Measurements from ENCODE around the gene PDCD10. TPM values are rescaled to one million over a fixed set of nuclear protein-coding genes. Genes with fewer than 3 reads are reported as not detected.
A peak's percentile ranks its signal among the peaks of the same experiment; 100 is the strongest.

The PDCD10 gene
- total RNA-seq, 1 donor from 2014 or later, result 82.9 TPM

GRCh38 chr3:167733961-167734497 lies 663 bp downstream of the PDCD10 start:
- peak; percentile 35 for DNase-seq

GRCh38 chr3:167732313-167733065 lies 2.2 kb downstream of the PDCD10 start:
- no peak for DNase-seq

GRCh38 chr3:167731393-167731792 lies 3.3 kb downstream of the PDCD10 start:
- DNase-seq, result no peak

- DNase-seq, result no peak
Observed at GRCh38 chr3:167729591-167729990, 5.1 kb downstream of the PDCD10 start.

- no peak for DNase-seq
Observed at GRCh38 chr3:167728632-167729323, 5.9 kb downstream of the PDCD10 start.

DNA sequence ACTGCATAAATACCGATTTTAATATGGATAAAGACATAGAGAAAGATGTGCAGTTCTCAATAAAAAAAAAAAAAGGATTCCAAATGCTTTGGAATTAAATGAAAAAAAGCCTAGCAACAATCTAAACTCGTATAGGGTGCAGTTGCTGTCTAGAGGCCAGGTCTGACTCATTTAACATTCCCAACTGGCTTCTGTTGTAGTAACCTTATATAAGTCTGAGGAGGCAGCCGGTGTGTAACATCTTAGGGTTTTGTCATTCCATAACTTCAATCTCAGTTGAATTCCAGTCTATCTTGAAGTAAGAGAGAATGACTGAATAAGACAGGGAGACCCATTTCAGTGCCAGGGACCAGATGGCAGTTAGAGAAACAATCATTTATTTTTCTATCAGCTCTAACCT lies 6.5 kb downstream of the PDCD10 start:
- no peak for DNase-seq

- DNase-seq, result no peak
Observed at GRCh38 chr3:167723872-167724271, 10.8 kb downstream of the PDCD10 start.

- no peak for DNase-seq
Observed at GRCh38 chr3:167723025-167723512, 11.6 kb downstream of the PDCD10 start.

- no peak for DNase-seq
Observed at GRCh38 chr3:167718582-167718981, 16.1 kb downstream of the PDCD10 start.

DNA sequence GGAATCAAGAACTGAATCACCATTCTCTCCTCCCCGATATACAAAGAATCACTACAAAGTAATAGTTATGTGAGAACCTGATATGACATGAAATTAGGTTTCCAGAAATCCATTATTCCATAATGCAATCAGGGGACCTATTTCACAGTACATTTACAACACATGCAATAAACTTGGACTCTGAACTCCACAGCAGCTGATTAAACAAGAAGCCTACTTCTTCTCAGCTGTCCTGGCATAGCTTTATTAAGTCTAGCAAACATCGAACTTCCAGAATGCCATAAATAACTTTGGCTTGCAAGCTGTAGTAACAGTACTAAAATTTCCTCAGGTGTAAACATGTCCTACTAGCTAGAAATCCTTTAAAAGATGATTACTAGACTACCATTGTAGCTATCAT lies 17.8 kb downstream of the PDCD10 start:
- no peak for DNase-seq

DNA sequence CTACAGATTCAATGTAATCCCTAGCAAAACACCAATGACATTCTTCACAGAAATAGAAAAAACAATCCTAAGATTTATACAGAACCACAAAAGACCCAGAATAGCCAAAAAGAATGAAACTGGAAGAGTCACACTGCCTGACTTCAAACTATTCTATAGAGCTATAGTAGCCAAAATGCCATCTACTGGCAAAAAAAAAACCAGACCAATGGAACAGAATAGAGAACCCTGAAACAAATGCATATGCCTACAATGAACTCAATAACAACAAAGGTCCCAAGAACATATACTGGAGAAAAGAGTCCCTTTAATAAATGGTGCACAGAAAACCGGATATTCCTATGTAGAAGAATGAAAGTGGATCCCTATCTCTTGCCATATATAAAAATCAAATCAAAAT lies 19.8 kb downstream of the PDCD10 start:
- DNase-seq, result no peak

- no peak for DNase-seq
Observed at GRCh38 chr3:167712445-167712844, 22.2 kb downstream of the PDCD10 start.

- no peak for DNase-seq
Observed at GRCh38 chr3:167711439-167711838, 23.3 kb downstream of the PDCD10 start.

DNA sequence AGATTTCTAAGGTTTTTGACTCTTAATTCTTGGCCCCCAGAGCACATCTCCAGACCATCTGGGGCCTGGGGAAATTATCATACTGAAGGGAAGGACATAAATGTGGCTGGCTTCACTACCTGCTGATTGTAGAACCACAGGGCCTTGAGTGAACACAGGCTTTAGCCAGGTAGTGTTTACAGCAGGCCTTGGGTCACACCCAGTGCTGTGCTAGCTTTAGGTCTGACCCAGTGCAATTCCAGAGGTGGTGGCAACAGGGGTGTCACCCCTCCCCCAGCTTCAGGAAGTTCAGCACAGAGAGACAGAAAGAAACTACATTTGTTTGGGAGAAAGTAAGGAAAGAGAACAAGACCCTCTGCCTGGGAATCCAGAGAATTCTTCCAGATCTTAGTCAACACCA lies 24.1 kb downstream of the PDCD10 start:
- no peak for DNase-seq

DNA sequence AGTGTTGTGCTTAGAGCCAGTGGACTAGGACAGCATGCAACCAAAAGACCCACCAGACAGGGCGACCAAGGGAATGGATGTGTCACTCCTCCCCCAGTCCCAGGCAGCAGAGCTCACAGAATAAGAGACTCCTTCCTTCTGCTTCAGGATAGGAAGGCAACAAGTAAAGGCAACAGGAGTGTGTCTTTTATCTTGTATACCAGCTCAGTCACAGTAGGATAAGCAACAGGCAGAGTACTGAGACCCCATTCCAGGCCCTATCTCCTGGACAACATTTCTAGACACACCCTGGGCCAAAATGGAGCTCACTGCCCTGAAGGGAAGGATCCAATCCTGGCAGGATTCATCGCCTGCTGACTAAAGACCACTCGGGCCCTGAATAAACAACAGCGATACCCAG lies 25.0 kb downstream of the PDCD10 start:
- DNase-seq, result no peak

- DNase-seq, result peak; percentile 7
Observed at GRCh38 chr3:167705840-167706239, 28.9 kb downstream of the PDCD10 start.

GRCh38 chr3:167700926-167701325 lies 33.8 kb downstream of the PDCD10 start:
- no peak for DNase-seq

DNA sequence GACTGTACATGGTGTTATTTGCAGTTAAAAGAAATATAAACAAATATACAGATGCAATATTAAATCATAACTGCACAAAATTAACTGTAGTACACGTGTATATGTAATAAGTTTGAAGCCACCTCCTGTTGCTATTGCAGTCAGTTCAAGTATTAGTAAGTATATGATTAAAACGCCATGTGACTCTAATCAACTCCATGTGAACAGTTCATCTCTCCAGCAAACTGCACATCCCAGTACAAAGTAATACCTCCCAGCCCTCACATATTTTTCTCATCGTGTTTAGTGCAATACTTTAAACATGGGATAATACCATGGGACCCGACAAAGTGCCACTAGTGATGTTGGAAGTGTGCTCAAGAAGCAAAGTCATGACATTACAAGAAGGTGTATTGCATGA lies 34.6 kb downstream of the PDCD10 start:
- no peak for DNase-seq

- no peak for DNase-seq
Observed at GRCh38 chr3:167694121-167694520, 40.6 kb downstream of the PDCD10 start.

DNA sequence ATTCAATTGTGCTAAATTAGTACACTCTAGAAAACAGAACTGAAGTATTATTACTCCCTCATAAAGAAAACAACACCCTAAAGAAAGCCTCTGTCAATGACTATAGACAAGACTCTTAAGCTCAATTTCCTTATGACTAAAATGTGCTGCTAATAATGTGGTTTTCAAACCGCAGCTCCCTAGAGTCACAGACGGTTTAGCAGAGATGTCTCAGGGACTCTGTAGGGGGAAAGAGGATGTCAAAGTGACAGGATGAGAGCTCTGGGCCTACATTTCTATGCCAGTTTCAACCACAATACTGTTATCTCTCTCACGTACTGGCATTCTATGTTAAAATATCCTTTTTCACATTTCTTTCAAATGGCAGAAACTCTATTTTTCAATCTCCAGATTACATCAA lies 43.3 kb downstream of the PDCD10 start:
- DNase-seq, result no peak

GRCh38 chr3:167684388-167684993 lies 50.2 kb downstream of the PDCD10 start:
- DNase-seq, result peak; percentile 80

DNA sequence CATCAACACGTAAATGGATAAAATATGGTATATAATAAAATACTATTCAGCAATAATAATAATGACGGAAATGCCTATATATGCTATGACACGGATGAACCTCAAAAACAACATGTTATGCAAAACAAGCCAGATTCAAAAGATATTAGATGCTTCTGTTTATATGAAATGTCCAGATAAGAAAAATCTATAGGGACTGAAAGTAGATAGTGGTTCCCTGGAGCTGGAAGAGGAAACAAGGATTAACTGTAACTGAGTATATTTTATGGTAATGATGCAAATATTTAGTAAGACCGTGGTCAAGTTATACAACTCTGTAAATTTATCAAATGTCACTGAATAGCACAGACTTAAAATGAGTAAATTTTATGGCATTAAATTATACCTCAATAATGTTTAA lies 55.2 kb downstream of the PDCD10 start:
- no peak for DNase-seq

DNA sequence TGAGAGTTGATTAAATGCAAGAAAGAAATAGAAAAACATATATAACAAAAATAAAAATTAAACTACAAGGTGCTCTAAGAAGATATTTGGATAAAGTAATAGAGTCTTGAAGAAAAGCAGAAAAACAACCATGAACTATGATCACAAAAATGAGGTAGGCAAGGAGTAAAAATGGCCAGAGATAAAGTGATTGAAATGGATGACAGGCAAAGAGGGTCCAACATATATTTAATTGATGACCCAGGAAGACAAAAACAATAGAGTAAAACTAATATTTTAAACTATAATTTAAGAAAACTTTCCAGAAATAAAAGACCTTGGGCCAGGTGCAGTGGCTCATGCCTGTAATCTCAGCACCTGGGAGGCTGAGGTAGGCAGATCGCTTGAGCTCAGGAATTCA lies 58.8 kb downstream of the PDCD10 start:
- peak; percentile 3 for DNase-seq

- DNase-seq, result no peak
Observed at GRCh38 chr3:167673221-167673620, 61.5 kb downstream of the PDCD10 start.

All from dermis blood vessel endothelial cell (primary cell).